A549 treated with CORT108297 at 1 μM for 4 hours (cell line): ENCODE data around the gene PRRG3. TPM values are rescaled to one million over a fixed set of nuclear protein-coding genes. Genes with fewer than 3 reads are reported as not detected.

Experiments
- total RNA-seq: library from RNA; stranded (reverse); fragments of 200-300 nt; extraction: Qiagen RNA extraction; gene quantifications from 5 replicates; pipeline ENCODE4 v1.2.3, GENCODE V29; 2022

Gene PRRG3
- not detected in 5 replicates for total RNA-seq

DNA sequence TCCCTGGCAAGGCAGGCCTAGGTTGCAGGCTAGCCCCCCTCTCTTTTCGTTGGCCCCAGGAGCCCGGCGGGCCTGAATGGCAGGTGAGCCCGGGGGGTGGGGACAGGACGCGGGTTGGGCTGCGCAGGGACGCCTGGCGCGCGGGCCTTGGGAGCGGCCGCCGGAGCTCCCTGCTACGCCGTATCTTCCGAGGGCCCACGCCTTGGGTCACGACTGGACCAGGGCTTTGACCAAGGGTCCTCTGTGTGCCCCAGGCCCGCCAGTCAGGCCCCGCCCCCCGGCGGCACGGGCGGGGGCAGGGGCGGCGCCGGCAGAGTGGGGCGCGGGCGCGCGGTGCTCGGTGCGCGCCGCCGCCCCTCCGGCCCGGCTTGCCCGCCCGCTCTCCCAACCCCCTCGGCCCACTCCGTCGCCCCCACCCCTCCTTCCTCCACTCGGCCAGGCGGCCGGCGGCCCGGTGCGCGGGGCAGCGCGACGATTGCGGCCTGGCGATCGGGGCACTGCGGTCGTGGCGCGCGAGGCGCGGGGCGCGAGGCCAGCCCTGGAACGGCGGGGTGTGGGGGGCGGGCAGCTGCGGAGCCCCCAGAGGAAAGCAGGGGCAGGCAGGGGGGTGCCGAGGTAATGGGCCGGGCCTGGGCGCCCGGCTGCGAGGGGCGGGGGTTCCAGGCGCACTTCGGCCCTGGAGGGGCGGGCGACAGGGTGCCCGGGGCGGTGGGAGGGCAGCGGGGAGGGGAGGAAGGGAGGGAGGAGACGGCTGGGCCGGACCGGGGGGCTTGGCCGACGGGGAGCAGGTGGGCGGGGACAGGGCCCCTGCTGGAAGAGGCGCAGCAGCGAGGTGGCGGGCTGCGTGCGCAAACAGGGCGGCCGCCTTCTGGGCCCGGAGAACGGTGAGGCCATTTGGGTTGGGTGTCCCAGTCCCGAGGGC is at the start of gene PRRG3:
Gene PRRG3 (plus strand): TSS at position 798 of the 922 bp plus-strand sequence. CDS start 3,357 bp downstream, outside the sequence.

GRCh38 chrX:151715752-151716151 is 20.5 kb downstream of the PRRG3 start, which contains the start of gene FATE1:
TSS of gene FATE1 (plus strand) at chrX:151716035. CDS start at chrX:151716120, 85 bp downstream.

DNA sequence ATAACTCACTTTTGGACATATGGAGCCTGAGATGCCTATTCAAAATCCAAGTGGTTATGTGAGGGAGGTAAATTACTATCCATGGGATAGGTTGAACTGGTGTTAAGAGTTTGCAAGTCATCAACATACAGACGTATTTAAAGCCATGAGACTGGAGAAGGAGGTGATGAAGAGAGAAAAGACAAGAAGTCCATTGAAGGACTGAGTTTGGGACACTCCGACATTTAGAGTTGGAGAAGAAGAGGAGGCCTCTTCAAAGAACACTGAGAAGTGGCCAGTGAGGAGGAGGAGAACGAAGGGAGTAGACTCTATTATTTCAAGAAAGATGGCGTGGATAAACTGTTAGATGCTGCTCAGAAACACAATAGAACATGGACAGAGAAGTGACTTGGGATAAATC is 39.2 kb downstream of the PRRG3 start, which contains the start of gene CNGA2:
Gene CNGA2 (plus strand): TSS at position 301 of the 400 bp plus-strand sequence. CDS start 3,738 bp downstream, outside the sequence.

Other genes with a start within 250 kb of the PRRG3 start
- not detected in 5 replicates for gene PASD1, start 131.8 kb upstream of the PRRG3 start, total RNA-seq
- gene FATE1, start 20.6 kb downstream of the PRRG3 start, total RNA-seq, result not detected in 5 replicates
- not detected in 5 replicates for gene CNGA2, start 39.3 kb downstream of the PRRG3 start, total RNA-seq
- not detected in 5 replicates for gene MAGEA4, start 217.4 kb downstream of the PRRG3 start, total RNA-seq